Right hindlimb (tissue), 1 donor: Measurements from ENCODE around the gene ATP5F1C.
"Not testable (repeated sequence)": the region's sequence is repeated elsewhere in the genome, so short reads cannot be mapped to it uniquely, and the experiment has no call there.

ENCODE experiments used
- DNase-seq: peaks from one replicate; pipeline ENCODE4 v3.0.0-alpha.2; 2018

Gene ATP5F1C

GRCh38 chr10:7794251-7795026, 6.5 kb downstream of the ATP5F1C start:
- DNase-seq = no peak

- no peak for DNase-seq
Observed at GRCh38 chr10:7795605-7796004, 7.6 kb downstream of the ATP5F1C start.

GRCh38 chr10:7797582-7797981, 9.6 kb downstream of the ATP5F1C start:
- DNase-seq = peak; percentile 26

GRCh38 chr10:7802606-7803005, 14.6 kb downstream of the ATP5F1C start:
- DNase-seq = no peak

- no peak for DNase-seq
Observed at GRCh38 chr10:7804216-7804615, 16.2 kb downstream of the ATP5F1C start.

GRCh38 chr10:7804741-7805140, 16.8 kb downstream of the ATP5F1C start:
- DNase-seq = no peak

GRCh38 chr10:7808686-7809267, 20.8 kb downstream of the ATP5F1C start:
- no peak for DNase-seq

DNA sequence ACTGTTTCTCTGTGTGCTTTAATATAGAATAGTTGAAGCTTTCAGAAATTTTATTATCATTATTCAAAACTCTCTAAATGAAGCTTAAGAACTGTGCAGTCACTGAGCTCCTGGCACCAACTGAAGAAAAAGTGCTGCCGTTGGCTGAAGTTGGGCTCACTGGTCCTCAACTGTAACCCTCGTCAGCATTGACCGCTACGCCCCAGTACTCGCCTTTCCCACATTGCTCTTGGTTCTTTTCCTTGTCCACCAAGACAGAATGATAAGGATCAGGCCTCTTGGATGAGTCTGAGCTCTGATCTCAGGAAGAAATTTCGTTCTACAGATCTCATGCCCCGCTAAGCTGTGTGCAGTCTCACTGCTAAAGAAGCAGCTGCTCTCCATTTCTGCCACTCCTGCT, 22.5 kb downstream of the ATP5F1C start:
- no peak for DNase-seq

DNA sequence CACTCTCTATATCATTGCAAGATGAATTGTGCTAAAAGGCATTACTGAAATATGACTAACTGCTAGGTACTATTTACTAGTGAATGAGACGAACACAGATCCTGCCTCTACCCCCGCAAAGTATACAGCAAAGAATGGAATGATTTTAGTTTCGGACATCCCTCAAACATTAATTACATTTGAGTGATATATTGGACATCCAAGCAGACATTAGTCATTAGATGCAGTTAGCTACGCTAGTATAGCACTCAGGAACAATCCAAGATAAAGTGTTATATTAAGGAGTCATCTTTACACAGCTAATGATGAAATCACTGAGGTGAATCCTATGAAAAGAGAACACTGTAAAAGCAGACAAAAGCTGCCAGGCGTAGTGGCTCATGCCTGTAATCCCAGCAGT, 23.0 kb downstream of the ATP5F1C start:
- no peak for DNase-seq

DNA sequence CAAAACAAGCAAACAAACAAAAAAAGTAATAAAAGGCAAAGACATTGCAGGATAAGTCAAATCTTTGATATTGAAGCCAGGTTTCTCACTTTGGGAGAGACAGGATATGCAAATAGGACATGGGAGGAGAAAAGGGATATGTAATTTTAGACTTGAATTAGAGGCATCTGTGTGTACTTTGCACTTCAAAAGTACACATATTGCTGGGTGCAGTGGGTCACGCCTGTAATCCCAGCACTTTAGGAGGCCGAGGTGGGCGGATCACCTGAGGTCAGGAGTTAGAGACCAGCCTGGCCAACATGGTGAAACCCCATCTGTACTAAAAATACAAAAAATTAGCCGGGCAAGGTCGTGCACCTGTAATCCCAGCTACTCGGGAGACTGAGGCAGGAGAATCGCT, 23.8 kb downstream of the ATP5F1C start:
- not testable (repeated sequence) for DNase-seq

GRCh38 chr10:7813481-7813880, 25.5 kb downstream of the ATP5F1C start:
- no peak for DNase-seq

GRCh38 chr10:7817576-7817975, 29.6 kb downstream of the ATP5F1C start:
- no peak for DNase-seq

DNA sequence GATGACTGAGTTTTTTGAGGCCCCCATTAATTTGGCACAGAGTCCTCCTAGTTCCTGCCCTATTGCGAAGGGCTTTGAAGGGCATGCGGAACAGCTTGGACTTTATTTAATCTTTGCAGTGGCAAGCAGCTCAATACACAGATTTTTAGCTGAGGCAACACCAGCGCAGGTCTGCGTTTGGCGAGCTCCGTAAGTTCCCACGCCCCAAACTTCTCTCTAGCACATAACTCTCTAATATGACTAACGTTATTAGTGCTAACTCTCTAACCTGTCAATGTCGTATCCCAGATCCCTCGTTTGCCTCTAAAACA, 30.0 kb downstream of the ATP5F1C start:
- no peak for DNase-seq

DNA sequence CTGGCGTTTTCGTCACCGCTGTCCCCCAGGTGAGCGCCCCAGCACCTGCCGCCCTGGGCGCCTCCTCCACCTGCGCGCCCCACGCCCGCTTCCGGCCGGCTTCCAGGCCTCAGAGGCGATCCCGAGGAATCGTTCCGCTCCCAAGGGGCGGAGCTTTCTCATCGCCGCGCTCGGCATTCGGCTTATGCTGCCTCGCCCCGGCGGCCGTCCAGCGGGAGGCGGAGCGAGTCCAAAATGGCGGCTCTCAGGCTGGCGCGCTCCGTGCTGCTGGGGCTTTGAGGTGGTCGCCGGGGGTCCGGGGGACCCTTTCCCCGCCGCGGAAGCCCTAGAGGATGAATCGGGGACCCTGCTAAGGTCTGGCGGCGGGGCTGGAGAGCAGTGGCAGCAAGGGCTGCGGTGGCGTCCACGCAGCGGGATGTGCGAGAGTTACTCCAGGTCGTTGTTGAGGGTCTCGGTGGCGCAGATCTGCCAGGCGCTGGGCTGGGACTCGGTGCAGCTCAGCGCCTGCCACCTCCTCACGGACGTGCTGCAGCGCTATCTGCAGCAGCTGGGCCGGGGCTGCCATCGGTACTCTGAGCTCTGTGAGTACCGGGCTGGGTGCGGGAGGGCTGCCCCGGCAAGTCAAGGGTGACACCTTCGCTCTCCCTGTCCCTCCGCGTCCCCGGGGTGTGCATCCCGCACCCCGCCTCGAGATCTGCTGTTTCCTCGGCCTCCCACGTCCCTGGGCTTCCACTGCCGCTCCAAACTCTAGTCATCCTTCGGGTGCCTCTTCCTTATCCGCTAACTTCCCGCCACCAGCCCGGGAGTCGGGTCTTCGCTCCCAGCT, 30.5 kb downstream of the ATP5F1C start, which contains the start of gene TAF3:
TSS of gene TAF3 (plus strand) at position 211 of the 826 bp plus-strand sequence. CDS start at position 416, 205 bp downstream.
- DNase-seq = peak; percentile 93

GRCh38 chr10:7819121-7819460, 31.1 kb downstream of the ATP5F1C start:
- peak; percentile 48 for DNase-seq

DNA sequence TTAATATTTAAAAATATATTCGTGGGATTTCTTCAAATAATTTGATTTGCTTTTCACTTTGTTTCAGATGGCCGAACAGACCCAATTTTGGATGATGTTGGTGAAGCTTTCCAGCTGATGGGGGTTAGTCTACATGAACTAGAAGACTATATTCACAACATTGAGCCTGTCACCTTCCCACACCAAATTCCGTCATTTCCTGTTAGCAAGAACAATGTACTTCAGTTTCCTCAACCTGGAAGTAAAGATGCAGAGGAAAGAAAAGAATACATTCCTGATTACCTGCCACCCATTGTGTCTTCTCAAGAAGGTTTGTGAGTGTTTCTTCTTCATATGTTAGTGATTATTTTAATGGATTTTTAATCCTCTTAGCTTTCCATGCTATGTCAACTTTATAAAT, 36.3 kb downstream of the ATP5F1C start:
- DNase-seq = no peak

DNA sequence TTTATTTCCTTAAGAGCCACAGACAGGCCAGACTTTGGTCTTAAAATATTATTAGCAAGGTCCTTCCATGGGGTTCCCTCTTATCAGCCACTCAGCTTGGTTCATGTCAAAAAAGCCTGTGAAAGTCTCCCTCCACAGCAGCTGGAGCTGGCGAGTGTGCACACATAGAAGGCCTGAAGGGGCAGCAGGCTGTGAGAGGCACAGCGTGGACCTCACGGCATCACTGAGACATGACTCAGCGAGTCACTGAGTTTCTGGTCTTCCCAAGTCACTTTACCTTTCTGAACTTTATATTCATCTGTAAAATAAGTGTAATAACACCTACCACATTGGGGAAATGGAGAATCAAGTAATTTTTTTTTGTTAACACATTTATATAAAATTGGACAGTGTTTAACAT, 39.0 kb downstream of the ATP5F1C start:
- DNase-seq = no peak

DNA sequence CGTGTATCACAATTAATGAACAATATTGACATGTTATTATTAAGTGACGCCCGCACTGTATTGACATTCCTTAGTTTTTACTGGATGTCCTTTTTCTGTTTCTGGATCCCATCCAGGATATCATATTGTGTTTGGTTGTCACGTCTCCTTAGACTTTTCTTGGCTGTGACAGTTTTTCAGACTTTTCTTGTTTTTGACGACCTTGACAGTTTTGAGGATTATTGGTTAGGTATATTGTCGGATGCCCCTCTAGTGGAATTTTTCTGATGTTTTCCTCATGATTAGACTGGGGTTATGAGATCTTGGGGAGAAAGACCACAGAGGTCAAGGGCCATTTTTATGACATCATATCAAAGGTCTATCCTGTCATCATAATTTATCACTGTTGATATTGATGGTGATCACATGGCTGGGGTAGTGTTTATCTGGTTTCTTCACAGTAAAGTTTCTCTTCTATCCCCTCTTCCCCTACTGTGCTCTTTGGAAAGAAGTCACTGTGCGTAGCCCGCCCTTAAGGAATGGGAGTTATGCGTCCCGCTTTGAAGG, 41.4 kb downstream of the ATP5F1C start:
- DNase-seq = no peak

GRCh38 chr10:7832060-7832459, 44.1 kb downstream of the ATP5F1C start:
- no peak for DNase-seq

DNA sequence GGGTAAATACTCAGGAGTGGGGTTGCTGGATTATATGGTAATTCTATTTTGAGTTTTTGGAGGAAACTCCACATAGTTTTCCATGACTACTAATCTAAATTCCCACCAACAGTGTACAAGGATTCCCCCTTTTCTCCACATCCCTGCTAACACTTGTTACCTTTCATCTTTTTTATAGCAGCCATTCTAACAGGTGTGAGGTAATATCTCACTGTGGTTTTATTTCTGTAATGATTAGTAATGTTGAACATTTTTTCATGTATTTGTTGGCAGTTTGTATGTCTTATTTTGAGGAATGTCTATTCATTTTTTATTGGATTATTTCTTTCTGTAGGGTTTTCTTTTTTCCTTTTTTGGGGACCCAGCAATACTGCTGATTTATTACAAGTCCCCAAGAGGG, 45.2 kb downstream of the ATP5F1C start:
- no peak for DNase-seq

GRCh38 chr10:7834262-7834661, 46.3 kb downstream of the ATP5F1C start:
- no peak for DNase-seq

GRCh38 chr10:7836571-7836970, 48.6 kb downstream of the ATP5F1C start:
- no peak for DNase-seq

- no peak for DNase-seq
Observed at GRCh38 chr10:7846591-7846990, 58.6 kb downstream of the ATP5F1C start.
